ENCODE results near the gene OCRL. TPM values are rescaled to one million over a fixed set of nuclear protein-coding genes. Genes with fewer than 3 reads are reported as not detected.
A peak's percentile ranks its signal among the peaks of the same experiment; 100 is the strongest.

OCRL gene
- total RNA-seq, 1 donor = 24.2 TPM

DNA sequence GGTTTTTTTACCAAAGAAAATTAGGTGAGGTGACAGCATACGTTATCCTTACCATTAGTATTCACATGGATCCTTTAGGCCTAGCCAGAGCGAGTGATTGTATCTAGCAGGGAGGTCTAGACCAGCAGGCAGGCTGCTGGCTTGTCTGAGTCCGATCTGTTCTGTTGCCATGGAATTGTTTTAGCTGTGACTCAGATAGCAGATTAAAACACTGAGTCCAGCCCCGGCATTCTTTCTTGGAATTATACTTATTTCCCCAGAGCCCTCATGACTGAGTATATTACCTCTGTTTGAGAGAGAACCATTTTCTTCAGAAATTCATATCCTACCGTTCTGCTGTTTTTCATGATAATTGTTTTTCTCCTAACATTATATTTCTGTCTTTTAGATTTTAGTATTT lies 37.4 kb downstream of the OCRL start:
- no peak overlapping the region for H3K4me3 ChIP-seq (ENCODE audit: low read depth, low read length)
- TF ChIP-seq, protein P1, sequence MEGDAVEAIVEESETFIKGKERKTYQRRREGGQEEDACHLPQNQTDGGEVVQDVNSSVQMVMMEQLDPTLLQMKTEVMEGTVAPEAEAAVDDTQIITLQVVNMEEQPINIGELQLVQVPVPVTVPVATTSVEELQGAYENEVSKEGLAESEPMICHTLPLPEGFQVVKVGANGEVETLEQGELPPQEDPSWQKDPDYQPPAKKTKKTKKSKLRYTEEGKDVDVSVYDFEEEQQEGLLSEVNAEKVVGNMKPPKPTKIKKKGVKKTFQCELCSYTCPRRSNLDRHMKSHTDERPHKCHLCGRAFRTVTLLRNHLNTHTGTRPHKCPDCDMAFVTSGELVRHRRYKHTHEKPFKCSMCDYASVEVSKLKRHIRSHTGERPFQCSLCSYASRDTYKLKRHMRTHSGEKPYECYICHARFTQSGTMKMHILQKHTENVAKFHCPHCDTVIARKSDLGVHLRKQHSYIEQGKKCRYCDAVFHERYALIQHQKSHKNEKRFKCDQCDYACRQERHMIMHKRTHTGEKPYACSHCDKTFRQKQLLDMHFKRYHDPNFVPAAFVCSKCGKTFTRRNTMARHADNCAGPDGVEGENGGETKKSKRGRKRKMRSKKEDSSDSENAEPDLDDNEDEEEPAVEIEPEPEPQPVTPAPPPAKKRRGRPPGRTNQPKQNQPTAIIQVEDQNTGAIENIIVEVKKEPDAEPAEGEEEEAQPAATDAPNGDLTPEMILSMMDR (IDR thresholded peaks at IDR 0.05; ENCODE audit: insufficient read depth, low read length) = no peak
- DNase-seq (ENCODE audit: low read depth) = peak; percentile 85

DNA sequence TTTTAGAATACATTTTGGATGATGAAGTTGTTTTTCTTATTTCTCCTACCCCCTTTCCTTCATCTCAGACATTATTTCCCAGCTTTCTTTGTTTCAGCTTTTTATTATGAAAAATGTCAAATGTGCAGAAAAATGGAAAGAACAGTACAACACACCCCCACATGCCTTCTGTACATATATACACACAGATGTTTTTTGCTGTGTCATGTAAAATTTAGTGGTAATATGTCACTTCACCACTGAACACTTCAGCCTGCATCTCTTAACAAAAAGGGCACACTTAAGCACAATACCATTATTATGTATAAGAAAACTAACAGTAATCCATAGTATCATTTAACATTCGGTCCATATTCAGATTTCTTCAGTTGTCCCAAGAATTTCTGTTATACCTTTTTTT lies 37.8 kb downstream of the OCRL start:
- no peak overlapping the region for H3K4me3 ChIP-seq (ENCODE audit: low read depth, low read length)
- TF ChIP-seq, protein P1 (IDR thresholded peaks at IDR 0.05; ENCODE audit: insufficient read depth, low read length) = no peak
- DNase-seq (ENCODE audit: low read depth) = no peak

DNA sequence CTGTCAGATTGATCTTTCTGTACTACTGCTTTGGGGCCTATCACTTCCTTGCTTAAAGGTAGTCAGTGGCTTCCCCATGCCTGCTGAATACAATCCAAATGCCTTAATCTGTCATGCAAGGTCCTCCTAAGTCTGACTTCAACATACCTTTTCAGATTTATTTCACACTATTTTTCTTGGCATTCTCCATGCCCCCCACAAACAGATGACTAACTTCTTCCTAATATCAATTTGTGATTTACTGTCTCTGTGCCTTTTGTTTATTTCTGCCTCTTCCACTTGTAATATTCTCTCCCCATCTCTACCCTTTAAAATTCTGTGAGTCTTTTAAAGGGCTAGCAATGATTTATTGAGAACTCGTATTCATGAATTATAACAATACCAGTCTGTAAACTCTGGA lies 41.8 kb downstream of the OCRL start:
- TF ChIP-seq, protein P1 (IDR thresholded peaks at IDR 0.05; ENCODE audit: insufficient read depth, low read length) = no peak
- DNase-seq (ENCODE audit: low read depth) = peak; percentile 19
- no peak overlapping the region for H3K4me3 ChIP-seq (ENCODE audit: low read depth, low read length)

DNA sequence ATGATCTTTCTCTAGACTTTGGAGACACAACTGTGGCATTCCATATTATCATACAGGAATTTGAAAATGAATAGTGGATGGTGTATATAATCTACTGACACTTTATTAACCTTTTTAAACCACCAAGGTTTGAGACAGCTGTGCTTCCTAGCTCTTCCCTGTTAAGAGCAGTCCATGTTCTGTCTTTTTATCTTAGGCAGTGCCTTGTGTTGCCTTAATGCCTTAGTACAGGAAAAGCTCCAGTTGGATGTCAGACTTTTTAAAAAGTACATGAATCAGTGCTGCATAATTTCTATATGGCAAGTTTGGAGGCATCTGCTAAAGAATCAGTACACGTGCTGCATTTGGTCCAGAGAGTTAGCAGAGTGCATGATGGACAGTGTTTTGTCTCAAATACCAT lies 45.1 kb downstream of the OCRL start:
- TF ChIP-seq, protein P1 (IDR thresholded peaks at IDR 0.05; ENCODE audit: insufficient read depth, low read length) = no peak
- no peak for DNase-seq (ENCODE audit: low read depth)
- no peak overlapping the region for H3K4me3 ChIP-seq (ENCODE audit: low read depth, low read length)

DNA sequence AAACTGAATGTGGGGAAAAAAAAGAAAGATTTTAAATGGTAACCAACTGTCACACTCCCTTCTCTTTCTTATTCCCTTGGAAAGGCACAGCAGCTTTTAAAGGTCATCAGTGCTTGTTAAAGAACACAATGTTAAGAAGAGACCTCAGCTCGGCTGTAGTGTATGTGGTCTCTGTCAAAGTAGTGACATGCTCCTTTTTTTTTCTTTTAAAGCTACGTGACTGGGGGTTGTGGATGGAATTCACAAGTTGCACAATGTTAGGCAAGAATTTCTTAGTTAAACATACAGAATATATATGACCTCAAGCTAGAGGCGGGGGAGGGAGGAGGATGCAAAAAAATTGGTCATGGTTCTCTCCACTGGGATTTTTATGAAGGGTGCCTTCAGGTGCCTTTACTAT lies 45.6 kb downstream of the OCRL start:
- H3K4me3 ChIP-seq (ENCODE audit: low read depth, low read length) = no peak overlapping the region
- TF ChIP-seq, protein P1 (IDR thresholded peaks at IDR 0.05; ENCODE audit: insufficient read depth, low read length) = no peak
- DNase-seq (ENCODE audit: low read depth) = no peak

DNA sequence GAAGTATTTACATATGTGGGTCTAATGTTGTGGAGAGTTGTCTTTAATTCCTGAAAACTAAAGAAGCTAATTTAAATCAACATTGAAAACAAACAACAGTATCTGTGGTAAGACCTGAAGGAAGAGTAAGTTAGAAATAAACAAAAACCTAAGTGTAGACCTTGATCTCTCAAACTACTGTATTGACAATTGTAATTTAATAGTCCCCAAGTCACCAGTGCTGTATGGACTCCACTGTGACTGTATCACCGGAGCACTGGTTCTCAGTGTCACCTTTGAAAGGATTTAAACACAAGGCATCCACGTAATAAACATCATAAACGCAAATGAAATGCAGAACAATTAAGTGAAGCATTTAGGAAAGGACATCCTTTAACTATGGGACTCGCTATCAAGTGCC lies 46.4 kb downstream of the OCRL start:
- TF ChIP-seq, protein P1 (IDR thresholded peaks at IDR 0.05; ENCODE audit: insufficient read depth, low read length) = no peak
- no peak for DNase-seq (ENCODE audit: low read depth)
- no peak overlapping the region for H3K4me3 ChIP-seq (ENCODE audit: low read depth, low read length)

DNA sequence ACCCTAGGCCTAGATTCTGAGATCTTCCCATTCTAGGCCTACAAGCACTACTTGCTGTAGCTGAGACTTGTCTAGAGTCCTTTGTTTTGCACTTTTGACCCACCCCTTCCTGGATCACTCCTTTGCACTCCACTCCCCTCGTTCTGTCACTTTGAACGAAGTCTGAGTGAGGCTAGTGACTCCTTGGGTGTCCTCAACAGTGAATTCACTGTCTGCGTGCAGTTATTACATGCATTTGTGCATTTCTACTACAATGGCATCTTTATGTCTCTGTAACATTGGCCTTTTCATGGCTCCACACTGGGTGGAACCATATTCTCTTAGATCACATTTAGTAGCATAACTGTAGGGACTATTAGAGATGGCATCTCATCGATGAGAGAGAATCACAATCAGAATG lies 50.5 kb downstream of the OCRL start:
- TF ChIP-seq, protein P1 (IDR thresholded peaks at IDR 0.05; ENCODE audit: insufficient read depth, low read length) = no peak
- H3K4me3 ChIP-seq (ENCODE audit: low read depth, low read length) = no peak overlapping the region
- DNase-seq (ENCODE audit: low read depth) = no peak
